Measurements from ENCODE around the gene DCST2.

Gene DCST2

DNA sequence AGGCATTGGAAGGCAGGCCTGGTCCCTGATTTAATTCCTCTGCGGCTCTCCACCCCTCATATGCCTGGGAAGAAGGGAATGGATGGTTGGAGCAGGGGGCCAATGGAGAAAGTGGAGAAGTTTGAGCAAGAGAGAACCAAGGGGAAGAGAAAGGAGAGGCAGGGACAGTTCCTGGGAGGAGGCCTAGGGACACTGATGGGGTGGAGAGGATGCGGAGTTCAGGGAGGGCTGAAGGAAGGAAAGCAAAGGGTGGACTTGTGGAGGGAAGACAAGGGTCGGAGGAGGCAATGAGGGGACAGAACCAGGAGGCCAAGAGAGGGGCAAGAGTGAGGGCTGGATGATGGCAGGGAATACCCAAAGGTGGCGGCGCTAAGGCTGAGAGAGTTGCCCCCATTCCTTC, 23.8 kb downstream of the DCST2 start:
- H3K4me3 ChIP-seq (ENCODE audit: low read length) = no peak overlapping the region
- H3K9me3 ChIP-seq (ENCODE audit: control insufficient read depth, low read depth, low read length) = no peaks in the 10 kb centered on the region
- no peak overlapping the region for H3K27ac ChIP-seq (ENCODE audit: low read length)

DNA sequence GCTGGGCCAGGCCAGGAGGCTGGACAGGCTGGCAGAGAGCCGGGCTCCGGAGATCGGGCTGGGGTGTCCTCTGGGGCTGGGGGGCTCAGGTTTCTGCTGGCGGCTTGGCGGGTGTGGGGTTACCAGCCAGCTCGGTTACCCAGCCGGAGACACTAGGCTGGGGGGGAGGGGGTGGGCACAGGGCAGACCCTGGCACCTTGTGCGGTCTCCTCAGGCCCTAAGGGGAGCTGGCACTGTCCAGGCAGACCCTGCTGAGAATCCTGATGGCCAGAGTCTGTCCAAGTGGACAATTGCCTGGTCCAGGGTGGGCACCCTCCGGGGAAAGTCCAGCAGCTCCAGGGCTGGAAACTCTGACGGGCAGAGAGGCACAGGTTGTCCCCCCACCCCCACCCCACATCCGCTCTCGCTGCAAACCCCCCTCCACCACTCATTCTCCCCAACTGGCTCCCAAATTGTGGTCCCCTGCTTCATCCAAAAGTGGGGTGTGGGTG, 24.3 kb downstream of the DCST2 start:
- Histone ChIP-seq H3K27me3 (ENCODE audit: control insufficient read depth, insufficient read depth, low read length) (no peaks in the 10 kb centered on the region), H3K4me1 (ENCODE audit: control insufficient read depth, low read depth, low read length) (peaks cover 37% of the 10 kb centered on the region), H3K36me3 (ENCODE audit: control insufficient read depth, low read depth, low read length) (no peaks in the 10 kb centered on the region), H3K9ac (ENCODE audit: low read length) (no peak overlapping the region), H3K4me3 (ENCODE audit: low read length) (no peak overlapping the region), H3K27ac (ENCODE audit: low read length) (no peak overlapping the region), H3K9me3 (ENCODE audit: control insufficient read depth, low read depth, low read length) (no peaks in the 10 kb centered on the region)

More for the DNA sequence above, 23.8 kb downstream of the DCST2 start:
- Histone ChIP-seq H3K27me3 (ENCODE audit: control insufficient read depth, insufficient read depth, low read length) (no peaks in the 10 kb centered on the region), H3K9ac (ENCODE audit: low read length) (no peak overlapping the region), H3K4me1 (ENCODE audit: control insufficient read depth, low read depth, low read length) (peaks cover 32% of the 10 kb centered on the region), H3K36me3 (ENCODE audit: control insufficient read depth, low read depth, low read length) (peaks cover 3% of the 10 kb centered on the region)

DNA sequence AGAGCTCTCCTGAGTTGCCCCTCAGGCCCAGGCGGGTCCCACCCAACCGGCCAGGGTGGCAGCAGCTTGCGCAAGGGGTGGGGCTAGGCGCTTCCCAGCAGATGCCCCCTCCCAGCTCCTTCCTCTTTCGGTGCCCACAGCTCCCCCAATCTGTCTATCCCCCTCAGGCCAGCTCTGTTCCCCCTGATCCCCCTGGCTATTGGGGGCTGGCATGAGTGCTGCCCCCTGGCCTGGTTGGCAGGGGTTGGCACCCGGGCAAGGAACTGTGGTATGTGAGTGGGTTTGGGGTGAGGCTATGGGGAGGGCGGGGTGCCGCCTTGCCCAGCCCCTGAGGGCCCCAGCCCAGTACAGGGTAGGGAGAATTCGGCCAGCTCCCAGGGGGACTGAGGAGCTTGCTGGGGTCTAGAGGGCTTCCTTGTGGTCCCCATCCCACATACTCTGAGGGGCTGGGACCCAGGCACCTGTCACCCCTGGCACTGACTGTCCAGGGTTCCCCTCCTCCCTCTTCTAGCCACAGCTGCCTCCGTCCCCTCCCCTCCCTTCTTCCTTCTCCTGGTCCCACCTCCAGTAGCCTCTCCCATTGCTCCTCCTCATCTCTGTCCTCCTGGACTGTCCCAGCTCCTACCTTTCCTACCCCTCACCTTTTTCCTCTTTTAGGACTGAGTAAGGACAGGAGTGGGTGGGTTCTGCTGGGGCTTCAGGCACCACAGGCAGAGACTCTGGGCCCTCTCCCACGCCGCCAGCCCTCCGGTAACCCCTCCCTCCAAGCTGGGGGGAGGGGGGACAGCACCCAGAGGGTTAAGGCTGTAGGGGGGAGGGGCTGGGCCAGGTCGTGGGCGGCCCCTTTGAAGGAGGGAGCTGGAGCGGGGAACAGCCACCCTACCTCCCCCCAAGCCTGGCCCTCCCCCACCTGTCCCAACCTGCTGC, 25.3 kb downstream of the DCST2 start:
- no peaks in the 10 kb centered on the region for H3K9me3 ChIP-seq (ENCODE audit: control insufficient read depth, low read depth, low read length)
- peaks cover 36% of the 10 kb centered on the region for H3K4me1 ChIP-seq (ENCODE audit: control insufficient read depth, low read depth, low read length)
- peak overlapping the region; percentile 17 for H3K4me3 ChIP-seq (ENCODE audit: low read length)
- no peaks in the 10 kb centered on the region for H3K36me3 ChIP-seq (ENCODE audit: control insufficient read depth, low read depth, low read length)
- H3K27ac ChIP-seq (ENCODE audit: low read length) = no peak overlapping the region
- H3K27me3 ChIP-seq (ENCODE audit: control insufficient read depth, insufficient read depth, low read length) = no peaks in the 10 kb centered on the region
- H3K9ac ChIP-seq (ENCODE audit: low read length) = no peak overlapping the region

DNA sequence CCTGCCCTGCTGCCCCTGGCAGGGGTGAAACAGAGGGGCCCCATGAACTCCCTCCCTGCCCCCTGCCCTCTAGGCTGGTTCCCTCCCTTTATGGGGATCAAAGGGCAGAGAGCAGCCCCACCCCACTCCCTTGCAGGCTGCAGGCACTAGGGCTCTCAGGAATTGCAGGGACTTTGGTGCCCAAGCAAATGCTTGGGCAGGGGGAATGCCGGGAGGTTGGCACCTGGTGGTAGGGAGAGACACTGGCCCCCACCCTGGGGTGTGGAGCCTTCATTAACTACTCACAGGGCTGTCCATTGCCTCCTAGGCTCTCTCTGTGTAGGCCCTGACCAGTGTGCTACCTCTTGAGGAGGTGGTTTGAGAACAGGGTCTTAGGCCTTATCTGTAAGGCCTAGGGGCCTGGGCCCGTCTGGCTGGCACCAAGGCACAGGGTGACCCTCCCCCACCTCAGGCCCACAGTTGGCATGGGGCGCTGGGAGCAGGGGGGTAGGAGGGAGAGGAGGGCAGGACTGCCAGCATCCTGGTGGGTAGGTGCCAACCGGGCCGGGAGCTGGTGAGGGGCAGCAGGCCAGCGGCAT, 26.2 kb downstream of the DCST2 start:
- Histone ChIP-seq H3K27me3 (ENCODE audit: control insufficient read depth, insufficient read depth, low read length) (no peaks in the 10 kb centered on the region), H3K27ac (ENCODE audit: low read length) (no peak overlapping the region), H3K9ac (ENCODE audit: low read length) (no peak overlapping the region), H3K4me1 (ENCODE audit: control insufficient read depth, low read depth, low read length) (peaks cover 27% of the 10 kb centered on the region), H3K36me3 (ENCODE audit: control insufficient read depth, low read depth, low read length) (no peaks in the 10 kb centered on the region), H3K9me3 (ENCODE audit: control insufficient read depth, low read depth, low read length) (no peaks in the 10 kb centered on the region), H3K4me3 (ENCODE audit: low read length) (no peak overlapping the region)

DNA sequence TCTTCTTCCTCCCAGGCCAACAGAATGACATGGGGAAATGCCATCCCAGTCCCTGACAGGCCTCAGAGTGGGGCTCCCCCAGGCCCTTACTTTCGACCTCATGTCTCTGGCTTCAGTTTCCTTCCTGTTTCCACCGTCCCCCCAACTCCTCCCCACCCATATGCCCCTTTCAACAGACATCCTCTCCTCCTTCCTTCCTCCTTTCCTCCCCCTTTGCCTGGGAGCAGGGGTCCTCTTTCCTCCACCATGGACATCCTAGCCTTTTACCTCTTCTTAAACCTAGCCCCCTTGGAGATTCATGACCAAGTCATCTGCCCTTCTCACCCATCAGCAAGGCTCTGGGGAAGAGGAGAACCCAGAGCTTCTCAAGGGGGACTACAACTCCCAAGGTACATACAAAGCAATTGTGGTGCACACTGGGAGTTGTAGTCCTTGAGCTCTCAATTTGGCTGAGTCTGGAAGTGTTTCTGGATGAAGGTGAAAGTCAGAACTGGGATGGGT, 26.9 kb downstream of the DCST2 start:
- H3K4me3 ChIP-seq (ENCODE audit: low read length) = no peak overlapping the region
- no peak overlapping the region for H3K9ac ChIP-seq (ENCODE audit: low read length)
- H3K27ac ChIP-seq (ENCODE audit: low read length) = no peak overlapping the region
- H3K27me3 ChIP-seq (ENCODE audit: control insufficient read depth, insufficient read depth, low read length) = no peaks in the 10 kb centered on the region
- H3K36me3 ChIP-seq (ENCODE audit: control insufficient read depth, low read depth, low read length) = no peaks in the 10 kb centered on the region
- peaks cover 23% of the 10 kb centered on the region for H3K4me1 ChIP-seq (ENCODE audit: control insufficient read depth, low read depth, low read length)
- H3K9me3 ChIP-seq (ENCODE audit: control insufficient read depth, low read depth, low read length) = no peaks in the 10 kb centered on the region

DNA sequence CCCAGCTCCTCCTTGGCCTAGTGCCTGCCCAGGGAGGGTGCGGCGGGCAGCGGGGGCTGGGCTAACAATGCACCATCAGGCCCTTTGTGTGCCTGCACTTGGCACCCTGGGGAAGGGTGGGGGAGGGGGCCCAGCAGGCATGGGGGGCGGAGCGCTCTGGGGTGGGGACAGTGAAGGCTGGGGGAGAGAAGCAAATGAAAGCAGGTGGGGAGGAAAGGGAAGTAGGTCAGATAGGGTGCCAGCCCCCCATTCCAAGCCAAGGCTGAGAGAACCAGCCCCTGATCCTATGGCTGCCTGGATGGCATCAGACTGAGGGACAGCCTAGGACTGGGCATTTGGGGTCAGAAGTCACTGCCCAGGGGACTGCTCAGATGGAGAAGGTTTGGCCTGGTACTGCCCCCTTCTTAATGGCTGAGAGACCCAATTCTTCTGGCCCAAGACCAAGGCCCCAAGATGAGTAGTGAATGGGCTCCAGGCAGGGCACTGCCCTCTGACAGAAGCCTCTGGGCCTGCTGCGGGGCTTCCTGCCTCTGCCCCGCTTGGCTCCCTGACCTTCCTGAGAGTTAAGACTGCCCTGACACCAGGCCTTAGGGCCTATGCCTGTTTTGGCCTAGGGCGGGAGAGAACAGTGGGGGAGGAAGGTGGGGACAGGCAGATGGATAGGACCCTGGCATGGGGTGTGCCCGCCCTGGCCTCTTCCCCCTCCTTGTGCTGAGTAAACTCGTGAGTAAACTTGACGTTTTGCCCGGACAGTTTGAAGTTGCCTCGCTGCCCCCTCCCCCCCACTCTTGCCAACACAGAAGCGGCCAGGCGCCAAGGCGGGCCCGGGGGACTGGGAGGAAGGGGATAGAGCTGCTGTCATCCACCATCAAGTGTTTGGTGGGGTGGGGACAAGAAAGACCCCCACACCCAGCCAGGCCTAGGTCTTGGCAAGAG, 28.2 kb downstream of the DCST2 start:
- no peak overlapping the region for H3K27ac ChIP-seq (ENCODE audit: low read length)
- no peaks in the 10 kb centered on the region for H3K9me3 ChIP-seq (ENCODE audit: control insufficient read depth, low read depth, low read length)
- H3K9ac ChIP-seq (ENCODE audit: low read length) = peak overlapping the region; percentile 65
- no peaks in the 10 kb centered on the region for H3K36me3 ChIP-seq (ENCODE audit: control insufficient read depth, low read depth, low read length)
- H3K4me3 ChIP-seq (ENCODE audit: low read length) = peak overlapping the region; percentile 84
- peaks cover 23% of the 10 kb centered on the region for H3K4me1 ChIP-seq (ENCODE audit: control insufficient read depth, low read depth, low read length)
- no peaks in the 10 kb centered on the region for H3K27me3 ChIP-seq (ENCODE audit: control insufficient read depth, insufficient read depth, low read length)

DNA sequence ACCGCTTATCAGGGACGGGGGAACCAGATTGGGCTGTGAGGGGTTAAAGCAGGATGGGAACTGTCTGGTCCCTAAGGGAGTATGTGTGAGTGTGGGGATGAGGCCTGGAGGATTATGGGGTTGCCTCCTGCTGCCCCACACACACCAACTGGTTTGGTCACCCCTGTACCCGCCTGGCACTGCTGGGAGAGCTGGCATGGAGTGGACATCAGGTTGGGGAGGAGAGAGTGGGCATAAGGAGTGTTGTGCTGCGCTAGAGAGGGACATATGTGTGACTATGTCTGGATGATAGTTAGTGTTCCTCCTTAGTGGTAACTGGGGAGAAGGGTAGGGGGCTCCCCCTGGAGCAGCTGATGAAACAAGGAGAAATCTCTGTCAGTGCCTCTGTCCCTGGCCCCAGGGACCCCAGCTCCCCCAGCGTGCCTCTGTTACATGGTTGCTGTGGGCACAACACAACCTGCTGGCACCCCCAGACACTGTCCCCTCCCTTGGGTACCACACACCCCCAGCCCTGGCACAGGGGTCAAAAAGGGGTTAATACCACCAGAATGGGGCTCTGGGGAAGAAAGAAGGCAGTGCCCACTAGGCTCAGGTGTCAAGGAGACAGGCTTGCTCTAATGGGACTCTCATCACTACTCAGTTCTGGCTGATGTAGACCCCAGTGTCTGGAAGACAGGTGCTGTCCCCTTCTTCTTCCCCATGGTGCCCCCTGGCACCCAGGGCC, 29.1 kb downstream of the DCST2 start:
- Histone ChIP-seq H3K9me3 (ENCODE audit: control insufficient read depth, low read depth, low read length) (no peaks in the 10 kb centered on the region), H3K27ac (ENCODE audit: low read length) (no peak overlapping the region), H3K4me3 (ENCODE audit: low read length) (peak overlapping the region; percentile 84), H3K36me3 (ENCODE audit: control insufficient read depth, low read depth, low read length) (no peaks in the 10 kb centered on the region), H3K9ac (ENCODE audit: low read length) (peak overlapping the region; percentile 65), H3K27me3 (ENCODE audit: control insufficient read depth, insufficient read depth, low read length) (no peaks in the 10 kb centered on the region), H3K4me1 (ENCODE audit: control insufficient read depth, low read depth, low read length) (peaks cover 26% of the 10 kb centered on the region)

DNA sequence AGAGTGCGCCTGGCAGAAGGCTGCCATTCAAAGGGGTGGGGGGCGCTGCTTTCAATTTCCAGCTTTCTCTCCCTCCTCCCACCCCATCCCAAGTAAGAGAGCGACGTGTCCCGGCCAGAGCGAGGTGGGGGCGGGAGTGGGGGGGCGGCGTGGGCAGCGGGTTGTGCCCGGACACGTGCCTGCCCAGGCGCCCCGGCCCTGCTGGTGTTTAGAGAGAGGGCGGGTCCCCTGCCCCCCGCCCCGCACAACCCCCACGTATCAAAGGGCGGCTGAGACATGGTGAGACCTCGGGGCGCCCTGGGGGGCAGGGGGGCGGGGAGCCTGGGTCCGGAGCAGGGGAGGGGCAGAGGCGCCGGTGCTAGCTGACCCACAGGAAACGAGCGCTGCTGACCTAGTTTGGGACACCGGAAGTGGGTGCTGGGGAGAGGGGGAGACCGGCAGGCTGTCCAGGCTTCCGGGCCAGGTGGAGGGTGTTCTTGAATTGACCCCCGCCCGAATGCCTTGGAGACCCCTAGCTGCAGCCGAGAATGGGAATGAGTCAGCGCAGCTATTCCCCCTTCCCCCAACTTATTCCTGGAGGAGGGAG, 29.7 kb downstream of the DCST2 start:
- peaks cover 22% of the 10 kb centered on the region for H3K4me1 ChIP-seq (ENCODE audit: control insufficient read depth, low read depth, low read length)
- peak overlapping the region; percentile 84 for H3K4me3 ChIP-seq (ENCODE audit: low read length)
- peak overlapping the region; percentile 24 for H3K27ac ChIP-seq (ENCODE audit: low read length)

DNA sequence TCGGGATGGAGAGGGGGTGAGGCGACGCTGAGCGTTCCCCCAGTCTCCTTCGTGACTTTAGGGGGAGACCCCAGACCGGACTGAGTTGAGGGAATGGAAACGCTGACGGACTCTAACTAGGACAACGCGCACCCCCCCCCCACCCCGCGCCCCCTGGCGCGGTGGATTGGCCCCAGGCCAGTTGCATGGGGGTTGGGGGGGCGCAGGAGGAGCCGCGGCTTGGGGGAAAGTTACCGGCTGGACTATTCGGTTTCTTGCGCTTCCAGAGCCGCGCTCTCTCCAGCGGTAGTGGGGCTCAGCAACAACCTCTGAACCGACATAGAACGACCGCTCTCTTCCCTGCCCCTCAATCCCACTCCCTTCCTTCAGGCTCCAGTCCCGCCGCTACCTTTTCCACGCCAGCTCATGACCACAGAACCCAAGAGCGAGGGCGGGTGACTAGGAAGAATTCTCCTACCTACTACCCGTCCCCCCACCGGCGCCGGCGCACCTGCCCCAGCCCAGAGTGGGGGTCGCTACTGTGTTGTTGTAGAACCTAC, 30.3 kb downstream of the DCST2 start:
- peak overlapping the region; percentile 84 for H3K4me3 ChIP-seq (ENCODE audit: low read length)
- H3K27me3 ChIP-seq (ENCODE audit: control insufficient read depth, insufficient read depth, low read length) = no peaks in the 10 kb centered on the region
- peaks cover 17% of the 10 kb centered on the region for H3K4me1 ChIP-seq (ENCODE audit: control insufficient read depth, low read depth, low read length)
- H3K9me3 ChIP-seq (ENCODE audit: control insufficient read depth, low read depth, low read length) = no peaks in the 10 kb centered on the region
- no peaks in the 10 kb centered on the region for H3K36me3 ChIP-seq (ENCODE audit: control insufficient read depth, low read depth, low read length)
- H3K9ac ChIP-seq (ENCODE audit: low read length) = peak overlapping the region; percentile 65
- peak overlapping the region; percentile 24 for H3K27ac ChIP-seq (ENCODE audit: low read length)

More for the DNA sequence above, 29.7 kb downstream of the DCST2 start:
- H3K9me3 ChIP-seq (ENCODE audit: control insufficient read depth, low read depth, low read length) = no peaks in the 10 kb centered on the region
- no peaks in the 10 kb centered on the region for H3K27me3 ChIP-seq (ENCODE audit: control insufficient read depth, insufficient read depth, low read length)
- H3K36me3 ChIP-seq (ENCODE audit: control insufficient read depth, low read depth, low read length) = no peaks in the 10 kb centered on the region
- H3K9ac ChIP-seq (ENCODE audit: low read length) = peak overlapping the region; percentile 65

DNA sequence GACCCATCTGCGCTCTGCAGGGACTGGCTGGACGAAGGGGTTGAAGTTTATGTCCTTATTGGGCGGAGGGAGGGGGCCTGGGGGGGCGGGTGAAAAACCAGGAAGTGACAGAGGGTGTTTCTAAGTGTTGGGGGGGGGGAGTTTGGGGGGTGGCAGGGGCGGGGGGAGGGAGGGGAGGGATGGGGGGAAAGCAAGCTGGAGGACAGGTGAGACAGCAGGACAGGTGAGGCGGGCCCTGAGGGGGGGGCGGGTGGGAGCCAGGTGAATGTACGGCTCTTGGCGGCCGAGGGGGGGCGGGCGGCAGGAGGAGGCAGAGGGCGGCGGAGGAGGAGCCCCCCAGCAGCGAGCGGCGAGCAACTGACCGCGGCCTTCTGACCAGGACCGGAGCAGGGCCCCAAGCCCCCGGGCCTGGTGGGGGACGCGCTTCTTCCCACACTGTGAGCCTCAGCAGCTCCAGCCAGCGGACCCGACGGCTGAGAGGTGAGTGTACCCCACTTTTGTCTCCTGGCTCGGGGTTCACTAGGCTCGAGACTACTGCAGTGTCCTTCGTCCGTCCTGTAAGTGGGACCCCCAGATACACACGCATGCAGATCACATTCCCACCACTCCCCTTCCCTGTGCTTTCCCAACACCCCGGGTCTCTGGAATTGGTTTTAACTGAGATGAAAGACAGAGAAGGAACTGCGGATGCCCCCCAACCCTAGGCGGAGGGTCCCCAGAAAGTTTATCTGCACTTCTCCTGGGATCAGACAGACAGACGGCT, 30.9 kb downstream of the DCST2 start, which contains the start of gene ZBTB7B:
Gene ZBTB7B (plus strand): TSS at position 339 of the 763 bp plus-strand sequence. CDS start 11,859 bp downstream, outside the sequence.
- H3K9me3 ChIP-seq (ENCODE audit: control insufficient read depth, low read depth, low read length) = no peaks in the 10 kb centered on the region
- peaks cover 14% of the 10 kb centered on the region for H3K4me1 ChIP-seq (ENCODE audit: control insufficient read depth, low read depth, low read length)
- peak within 1 kb of the TSS; percentile 65 for H3K9ac ChIP-seq (ENCODE audit: low read length)
- H3K4me3 ChIP-seq (ENCODE audit: low read length) = peak within 1 kb of the TSS; percentile 84
- no peaks in the 10 kb centered on the region for H3K27me3 ChIP-seq (ENCODE audit: control insufficient read depth, insufficient read depth, low read length)
- no peaks in the 10 kb centered on the region for H3K36me3 ChIP-seq (ENCODE audit: control insufficient read depth, low read depth, low read length)
- peak within 1 kb of the TSS; percentile 24 for H3K27ac ChIP-seq (ENCODE audit: low read length)

Measured in iPS-18a (cell line).